Effector memory CD4-positive, alpha-beta T cell (primary cell): ENCODE data around the gene ZNF280B.
"Not testable (repeated sequence)": the region's sequence is repeated elsewhere in the genome, so short reads cannot be mapped to it uniquely, and the experiment has no call there.

Experiments
- DNase-seq, 3 donors: peaks; one replicate each; pipeline ENCODE4 v3.0.0-alpha.2; 2020
- H3K27ac ChIP-seq: 2 replicates; pipeline ENCODE4 v1.7.0; 2013; ENCODE audit warnings: mild to moderate bottlenecking, low read length, moderate library complexity; ENCODE audit not compliant: insufficient read depth, poor library complexity, severe bottlenecking
- H3K27me3 ChIP-seq: replicated peaks from 2 replicates; pipeline ENCODE4 v1.7.0; 2013; ENCODE audit warnings: mild to moderate bottlenecking, low read length; ENCODE audit not compliant: insufficient read depth, control insufficient read depth, poor library complexity, severe bottlenecking
- H3K36me3 ChIP-seq: 2 replicates; pipeline ENCODE4 v1.7.0; 2013; ENCODE audit warnings: mild to moderate bottlenecking, low read length, moderate library complexity; ENCODE audit not compliant: control insufficient read depth, insufficient read depth
- H3K4me1 ChIP-seq: 2 replicates; pipeline ENCODE4 v1.7.0; 2013; ENCODE audit warnings: low read length, mild to moderate bottlenecking; ENCODE audit not compliant: control insufficient read depth, insufficient read depth, poor library complexity, severe bottlenecking
- H3K4me3 ChIP-seq: 2 replicates; pipeline ENCODE4 v1.7.0; 2013; ENCODE audit warnings: low read length, low read depth, mild to moderate bottlenecking; ENCODE audit not compliant: insufficient read depth, poor library complexity, severe bottlenecking
- H3K9me3 ChIP-seq: 2 replicates; pipeline ENCODE4 v1.7.0; 2013; ENCODE audit warnings: mild to moderate bottlenecking, low read length, moderate library complexity; ENCODE audit not compliant: control insufficient read depth

Gene ZNF280B

DNA sequence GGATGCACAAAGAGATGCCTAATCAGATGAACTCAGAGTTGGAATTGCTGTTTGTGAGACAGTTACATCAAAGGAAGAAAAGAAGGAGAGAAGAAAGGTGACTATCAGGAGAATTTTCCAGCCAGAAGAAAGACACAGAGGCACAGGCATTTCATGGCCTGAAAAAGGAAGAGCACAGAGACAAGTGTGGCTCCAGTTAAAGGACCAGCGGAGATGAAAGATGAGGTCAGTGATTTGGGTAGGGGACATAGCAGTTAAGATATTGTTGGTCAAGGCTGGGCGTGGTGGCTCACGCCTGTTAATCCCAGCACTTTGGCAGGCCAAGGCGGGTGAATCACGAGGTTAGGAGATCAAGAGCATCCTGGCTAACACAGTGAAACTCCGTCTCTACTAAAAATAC is 15.0 kb upstream of the ZNF280B start:
- no peak overlapping the region for H3K4me3 ChIP-seq
- H3K4me1 ChIP-seq = no peaks in the 10 kb centered on the region
- no peak overlapping the region for H3K27ac ChIP-seq
- H3K36me3 ChIP-seq = no peaks in the 10 kb centered on the region
- H3K9me3 ChIP-seq = no peaks in the 10 kb centered on the region
- no peak for DNase-seq
- H3K27me3 ChIP-seq = no peaks in the 10 kb centered on the region

DNA sequence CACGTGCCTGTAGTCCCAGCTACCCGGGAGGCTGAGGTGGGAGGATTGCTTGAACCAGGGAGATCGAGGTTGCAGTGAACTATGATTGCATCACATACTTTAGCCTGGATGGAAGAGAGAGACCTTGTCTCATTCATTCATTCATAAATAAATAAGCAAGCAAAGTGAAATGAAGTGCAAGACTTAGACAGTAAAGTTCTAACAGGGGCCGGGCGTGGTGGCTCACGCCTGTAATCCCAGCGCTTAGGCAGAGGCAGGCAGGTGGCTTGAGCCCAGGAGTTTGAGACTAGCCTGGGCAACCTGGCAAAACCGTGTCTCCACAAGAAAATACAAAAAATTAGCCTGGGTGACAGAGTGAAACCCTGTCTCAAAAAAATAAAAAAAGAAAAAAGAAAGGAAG is 13.1 kb upstream of the ZNF280B start:
- no peak for DNase-seq
- Histone ChIP-seq H3K4me3 (no peak overlapping the region), H3K4me1 (no peaks in the 10 kb centered on the region), H3K27me3 (no peaks in the 10 kb centered on the region), H3K9me3 (no peaks in the 10 kb centered on the region), H3K27ac (no peak overlapping the region), H3K36me3 (no peaks in the 10 kb centered on the region)

DNA sequence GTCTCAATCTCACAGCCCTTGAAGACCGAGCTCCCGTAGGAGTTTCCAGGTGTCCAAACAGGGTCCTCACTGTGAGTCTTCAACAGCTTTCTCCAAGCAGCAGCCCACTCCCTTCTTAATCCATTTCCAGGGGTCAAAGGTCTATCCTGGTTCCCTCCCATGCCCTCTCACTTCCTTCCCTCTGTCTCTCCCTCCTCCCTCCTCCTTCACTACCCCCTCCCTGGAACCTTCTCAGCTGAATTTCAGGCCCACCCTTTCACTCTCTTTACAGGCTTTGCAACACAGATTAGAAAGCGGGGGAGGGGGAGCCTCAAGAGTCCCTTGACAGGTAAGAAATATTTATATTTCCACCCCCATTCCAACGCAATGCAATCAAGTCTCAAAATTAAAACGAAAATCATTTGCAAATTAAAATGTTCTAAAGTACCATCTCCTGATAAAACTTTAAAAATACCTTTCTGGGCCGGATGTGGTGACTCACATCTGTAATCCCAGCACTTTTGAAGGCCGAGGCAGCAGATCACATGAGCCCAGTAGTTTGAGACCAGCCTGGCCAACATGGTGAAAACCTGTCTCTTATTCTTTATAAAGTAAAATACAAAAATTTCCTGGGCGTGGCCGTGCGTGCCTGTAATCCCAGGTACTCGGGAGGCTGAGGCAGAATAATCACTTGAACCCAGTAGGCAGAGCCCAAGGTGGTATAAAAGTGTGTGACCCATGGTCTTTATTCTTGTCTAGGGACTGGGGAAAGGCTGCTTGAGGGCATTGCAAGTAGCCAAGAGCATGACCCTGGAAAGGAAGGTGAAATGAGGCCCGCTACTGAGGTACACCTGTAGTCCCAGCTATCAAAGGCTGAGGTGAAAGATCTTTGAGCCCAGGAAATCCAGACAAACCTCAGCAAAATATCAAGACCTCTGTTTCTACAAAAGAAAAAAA is 12.4 kb upstream of the ZNF280B start:
- no peak for DNase-seq
- Histone ChIP-seq H3K27ac (no peak overlapping the region), H3K4me3 (no peak overlapping the region), H3K36me3 (no peaks in the 10 kb centered on the region), H3K9me3 (no peaks in the 10 kb centered on the region), H3K27me3 (no peaks in the 10 kb centered on the region), H3K4me1 (no peaks in the 10 kb centered on the region)

DNA sequence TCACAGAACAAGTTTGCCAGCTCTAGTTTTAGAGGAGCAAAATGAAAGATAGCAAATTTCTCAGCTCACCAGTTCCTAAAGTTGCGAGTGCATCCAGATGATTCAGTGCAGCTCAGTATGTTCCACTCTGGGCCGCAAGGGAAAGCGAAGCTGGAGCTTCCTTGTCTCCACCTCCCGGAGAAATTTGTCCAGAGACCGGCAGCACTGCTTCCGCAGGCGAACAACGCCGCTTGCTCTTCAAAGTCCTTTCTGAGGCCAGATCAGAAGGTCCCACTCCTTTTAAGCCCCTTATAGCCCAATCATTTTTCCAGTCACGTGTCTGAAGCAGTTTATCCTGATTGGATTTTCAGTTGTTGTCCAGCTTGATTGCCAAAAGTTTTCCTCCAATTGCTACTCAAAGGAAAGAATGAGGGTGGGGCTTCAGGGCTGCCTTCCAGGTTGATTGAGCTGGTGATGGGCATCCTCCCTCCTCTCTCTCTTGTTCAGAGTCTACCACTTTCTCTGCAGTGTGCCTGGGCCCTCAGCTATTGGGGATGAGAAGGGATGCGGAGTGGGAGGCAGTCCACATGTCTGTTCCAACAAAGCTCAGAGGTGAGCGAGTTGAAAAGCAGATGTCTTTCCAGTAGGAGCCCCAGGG is 11.6 kb upstream of the ZNF280B start, which contains the start of gene ZNF280A:
Gene ZNF280A, minus strand, starts transcription at position 251 of the 637 bp plus-strand sequence. CDS start 4,640 bp downstream, outside the sequence.
- DNase-seq = no peak
- Histone ChIP-seq H3K4me3 (no peak within 1 kb of the TSS), H3K27me3 (no peaks in the 10 kb centered on the region), H3K36me3 (no peaks in the 10 kb centered on the region), H3K27ac (no peak within 1 kb of the TSS), H3K9me3 (no peaks in the 10 kb centered on the region), H3K4me1 (no peaks in the 10 kb centered on the region)

DNA sequence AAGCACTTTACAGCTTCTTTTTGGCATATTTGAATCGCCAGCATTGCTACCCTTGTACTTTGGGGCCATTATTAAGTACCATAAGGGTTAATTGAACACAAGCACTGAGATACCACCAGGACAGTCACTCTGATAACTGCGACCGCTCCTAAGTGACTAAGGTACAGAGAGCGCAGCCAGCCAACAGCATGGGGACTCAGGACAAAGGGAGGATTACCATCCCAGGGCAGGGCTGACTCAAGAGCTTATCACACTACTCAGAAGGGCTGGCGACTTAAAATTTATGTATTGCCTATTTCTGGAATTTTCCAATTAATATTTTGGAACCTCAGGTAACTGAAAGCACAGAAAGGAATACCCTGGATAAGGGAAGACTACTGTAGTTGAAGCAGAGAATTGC is 11.0 kb upstream of the ZNF280B start:
- no peak for DNase-seq
- no peaks in the 10 kb centered on the region for H3K4me1 ChIP-seq
- no peak overlapping the region for H3K27ac ChIP-seq
- H3K36me3 ChIP-seq = no peaks in the 10 kb centered on the region
- H3K9me3 ChIP-seq = no peaks in the 10 kb centered on the region
- no peaks in the 10 kb centered on the region for H3K27me3 ChIP-seq
- no peak overlapping the region for H3K4me3 ChIP-seq

DNA sequence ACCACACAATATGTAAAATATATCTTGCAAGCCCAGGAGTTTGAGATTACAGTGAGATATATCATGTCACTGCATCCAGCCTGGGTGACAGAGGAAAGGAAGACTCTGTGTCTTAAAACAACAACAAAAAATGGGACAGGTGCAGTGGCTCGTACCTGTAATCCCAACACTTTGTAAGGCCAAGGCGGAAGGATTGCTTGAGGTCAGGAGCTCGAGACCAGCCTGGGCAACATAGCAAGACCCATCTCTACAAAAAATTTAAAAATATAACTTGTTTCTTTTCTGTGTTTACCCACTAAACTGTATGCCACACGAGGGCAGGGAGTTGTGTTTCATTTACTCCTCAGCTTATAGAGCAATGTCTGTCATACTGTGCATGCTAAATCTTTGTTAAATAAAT is 8.4 kb upstream of the ZNF280B start:
- H3K27ac ChIP-seq = no peak overlapping the region
- no peaks in the 10 kb centered on the region for H3K4me1 ChIP-seq
- no peak overlapping the region for H3K4me3 ChIP-seq
- H3K36me3 ChIP-seq = no peaks in the 10 kb centered on the region
- no peaks in the 10 kb centered on the region for H3K9me3 ChIP-seq
- no peak for DNase-seq
- H3K27me3 ChIP-seq = no peaks in the 10 kb centered on the region

DNA sequence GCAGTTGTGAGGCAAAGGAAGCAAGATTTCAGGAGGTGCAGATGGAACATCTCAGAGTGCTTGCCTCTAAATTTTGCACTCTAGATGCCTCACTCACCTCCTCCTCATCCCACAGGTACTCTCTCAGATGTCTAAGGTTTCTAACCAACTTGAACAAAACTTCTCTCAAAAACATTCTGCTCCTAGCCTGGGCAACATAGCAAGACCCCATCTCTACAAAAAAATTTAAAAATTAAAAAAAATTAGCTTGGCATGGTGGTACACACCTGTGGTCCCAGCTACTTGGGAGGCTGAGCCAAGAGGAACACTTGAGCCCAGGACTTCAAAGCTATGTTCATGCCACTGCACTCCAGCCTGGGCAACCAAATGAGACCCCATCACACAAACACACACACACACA is 7.3 kb upstream of the ZNF280B start:
- Histone ChIP-seq H3K27ac (no peak overlapping the region), H3K4me1 (no peaks in the 10 kb centered on the region), H3K36me3 (no peaks in the 10 kb centered on the region), H3K9me3 (no peaks in the 10 kb centered on the region), H3K27me3 (no peaks in the 10 kb centered on the region), H3K4me3 (no peak overlapping the region)
- no peak for DNase-seq

DNA sequence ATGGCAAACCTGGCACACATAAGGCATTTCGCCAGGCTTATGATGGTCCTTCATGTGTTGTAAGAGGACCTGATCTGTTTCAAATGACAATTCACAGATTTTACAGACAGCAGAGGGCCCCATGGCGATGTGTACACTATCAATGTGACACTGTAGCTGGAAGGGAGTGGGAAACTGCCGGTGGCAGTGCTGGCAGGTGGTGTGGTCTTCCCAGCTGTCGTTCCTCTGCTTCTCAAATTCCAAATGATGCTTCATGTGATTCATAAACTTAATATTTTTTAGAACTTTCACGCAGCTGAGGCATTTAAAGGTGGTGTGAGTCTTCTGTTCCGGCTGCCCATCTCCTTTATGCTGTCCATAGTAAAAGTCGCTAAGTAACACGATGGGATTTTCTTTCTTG is 5.9 kb upstream of the ZNF280B start:
- H3K27ac ChIP-seq, H3K4me1 ChIP-seq, H3K36me3 ChIP-seq, H3K9me3 ChIP-seq, DNase-seq, H3K4me3 ChIP-seq, H3K27me3 ChIP-seq: not testable (repeated sequence)

DNA sequence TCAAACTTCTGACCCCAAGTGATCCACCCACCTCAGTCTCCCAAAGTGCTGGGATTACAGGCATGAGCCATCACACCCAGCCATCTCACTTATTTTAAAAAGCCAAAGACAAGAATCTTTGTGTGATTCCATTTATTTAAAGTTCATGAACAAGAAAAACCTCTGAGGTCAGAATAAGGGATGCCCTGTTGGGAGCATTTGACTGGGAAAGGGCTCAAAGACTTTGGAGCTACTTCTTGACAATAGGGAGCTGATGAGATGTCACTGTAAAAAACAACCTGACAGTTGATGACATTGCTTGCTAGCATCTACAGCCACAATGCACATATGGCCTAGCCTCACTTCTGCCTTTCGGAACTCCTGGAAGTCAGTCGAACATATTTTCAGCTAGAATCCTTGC is 5.1 kb upstream of the ZNF280B start:
- Histone ChIP-seq H3K27ac (no peak overlapping the region), H3K9me3 (no peaks in the 10 kb centered on the region), H3K36me3 (no peaks in the 10 kb centered on the region), H3K27me3 (no peaks in the 10 kb centered on the region), H3K4me3 (no peak overlapping the region), H3K4me1 (no peaks in the 10 kb centered on the region)
- no peak for DNase-seq

DNA sequence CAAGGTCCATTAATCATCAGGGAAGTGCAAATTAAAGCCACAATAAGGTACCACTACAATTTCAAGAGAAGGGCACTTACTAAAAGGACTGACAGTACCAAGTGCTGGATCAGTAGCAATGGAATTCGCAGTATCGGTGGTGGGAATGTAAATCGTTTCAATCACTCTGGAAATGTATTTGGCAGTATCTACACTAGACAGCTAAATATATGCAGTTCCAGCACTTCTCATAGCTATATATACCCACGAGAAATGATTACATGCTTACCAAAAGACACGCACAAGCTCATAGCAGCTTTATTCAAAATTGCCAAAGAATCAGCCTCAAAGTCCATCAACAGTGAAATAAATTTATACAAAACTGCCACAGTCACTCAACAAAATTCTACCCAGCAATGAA is 4.4 kb upstream of the ZNF280B start:
- Histone ChIP-seq H3K27ac (no peak overlapping the region), H3K4me3 (no peak overlapping the region), H3K36me3 (no peaks in the 10 kb centered on the region), H3K9me3 (no peaks in the 10 kb centered on the region), H3K4me1 (peaks cover 4% of the 10 kb centered on the region), H3K27me3 (no peaks in the 10 kb centered on the region)
- no peak for DNase-seq
